ENCODE measurements around the gene HS1BP3. TPM values are rescaled to one million over a fixed set of nuclear protein-coding genes. Genes with fewer than 3 reads are reported as not detected.

The HS1BP3 gene
- total and polyA plus RNA-seq, 2 of the 13 experiments (the other 11 are each of a cell fraction or from before 2014, with no cell fraction given) = 15.2 to 22.0 TPM

DNA sequence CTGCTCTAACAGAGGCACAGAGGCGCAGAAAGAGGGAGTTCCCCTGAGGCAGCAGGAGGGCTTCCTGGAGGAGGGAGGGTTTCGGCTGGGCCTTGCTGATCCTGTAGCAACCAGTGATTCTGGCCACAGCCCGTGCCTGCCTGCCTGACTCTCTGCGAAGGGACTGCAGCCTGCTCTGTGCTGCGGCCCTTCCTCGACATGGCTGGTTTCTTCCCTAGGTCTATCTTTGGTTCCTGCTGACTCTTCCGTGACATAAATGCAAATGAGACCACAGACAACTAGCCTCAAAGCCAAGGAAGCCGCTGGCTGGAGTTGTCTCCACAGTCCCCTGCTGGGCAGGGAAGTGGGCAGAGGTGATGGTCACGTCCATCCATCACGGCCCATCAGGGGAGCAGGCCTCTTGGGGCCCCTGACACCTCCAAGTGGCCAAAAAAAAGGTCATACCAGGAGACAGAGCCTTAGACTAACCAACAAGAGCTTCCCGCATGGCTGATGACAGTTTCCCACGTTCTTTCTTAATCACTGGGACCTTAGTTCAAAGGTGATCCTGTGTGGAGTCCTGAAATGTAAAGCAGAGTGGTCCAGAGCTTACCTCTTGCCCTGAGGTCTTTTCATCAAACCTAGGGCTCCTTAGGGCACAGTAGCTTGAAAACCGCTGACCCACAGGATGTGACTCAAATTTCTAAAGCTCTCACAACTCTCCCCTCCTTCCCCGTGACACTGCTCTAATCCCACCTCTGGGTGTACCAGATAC is 55.3 kb downstream of the HS1BP3 start (continued):
- no peak for TF ChIP-seq REST (IDR thresholded peaks at IDR 0.05; ENCODE audit: borderline replicate concordance in 1 of 2, low read depth in 1 of 2, low read length in 2 of 2)
- TF ChIP-seq RXRA (CRISPR knock-in tag; IDR thresholded peaks at IDR 0.05) = peak; percentile 64; the same call in 1 of the 2 replicates
- TF ChIP-seq ZNF614 (CRISPR knock-in tag; IDR thresholded peaks at IDR 0.05; ENCODE audit: borderline replicate concordance) = no peak
- no peak for TF ChIP-seq ZNF232 (CRISPR knock-in tag; IDR thresholded peaks at IDR 0.05; ENCODE audit: borderline replicate concordance)
- TF ChIP-seq, protein P1, sequence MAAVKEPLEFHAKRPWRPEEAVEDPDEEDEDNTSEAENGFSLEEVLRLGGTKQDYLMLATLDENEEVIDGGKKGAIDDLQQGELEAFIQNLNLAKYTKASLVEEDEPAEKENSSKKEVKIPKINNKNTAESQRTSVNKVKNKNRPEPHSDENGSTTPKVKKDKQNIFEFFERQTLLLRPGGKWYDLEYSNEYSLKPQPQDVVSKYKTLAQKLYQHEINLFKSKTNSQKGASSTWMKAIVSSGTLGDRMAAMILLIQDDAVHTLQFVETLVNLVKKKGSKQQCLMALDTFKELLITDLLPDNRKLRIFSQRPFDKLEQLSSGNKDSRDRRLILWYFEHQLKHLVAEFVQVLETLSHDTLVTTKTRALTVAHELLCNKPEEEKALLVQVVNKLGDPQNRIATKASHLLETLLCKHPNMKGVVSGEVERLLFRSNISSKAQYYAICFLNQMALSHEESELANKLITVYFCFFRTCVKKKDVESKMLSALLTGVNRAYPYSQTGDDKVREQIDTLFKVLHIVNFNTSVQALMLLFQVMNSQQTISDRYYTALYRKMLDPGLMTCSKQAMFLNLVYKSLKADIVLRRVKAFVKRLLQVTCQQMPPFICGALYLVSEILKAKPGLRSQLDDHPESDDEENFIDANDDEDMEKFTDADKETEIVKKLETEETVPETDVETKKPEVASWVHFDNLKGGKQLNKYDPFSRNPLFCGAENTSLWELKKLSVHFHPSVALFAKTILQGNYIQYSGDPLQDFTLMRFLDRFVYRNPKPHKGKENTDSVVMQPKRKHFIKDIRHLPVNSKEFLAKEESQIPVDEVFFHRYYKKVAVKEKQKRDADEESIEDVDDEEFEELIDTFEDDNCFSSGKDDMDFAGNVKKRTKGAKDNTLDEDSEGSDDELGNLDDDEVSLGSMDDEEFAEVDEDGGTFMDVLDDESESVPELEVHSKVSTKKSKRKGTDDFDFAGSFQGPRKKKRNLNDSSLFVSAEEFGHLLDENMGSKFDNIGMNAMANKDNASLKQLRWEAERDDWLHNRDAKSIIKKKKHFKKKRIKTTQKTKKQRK (IDR thresholded peaks at IDR 0.05; ENCODE audit: low read length) = no peak
- TF ChIP-seq ZNF646 (CRISPR knock-in tag; IDR thresholded peaks at IDR 0.05) = no peak
- TF ChIP-seq, protein P2, sequence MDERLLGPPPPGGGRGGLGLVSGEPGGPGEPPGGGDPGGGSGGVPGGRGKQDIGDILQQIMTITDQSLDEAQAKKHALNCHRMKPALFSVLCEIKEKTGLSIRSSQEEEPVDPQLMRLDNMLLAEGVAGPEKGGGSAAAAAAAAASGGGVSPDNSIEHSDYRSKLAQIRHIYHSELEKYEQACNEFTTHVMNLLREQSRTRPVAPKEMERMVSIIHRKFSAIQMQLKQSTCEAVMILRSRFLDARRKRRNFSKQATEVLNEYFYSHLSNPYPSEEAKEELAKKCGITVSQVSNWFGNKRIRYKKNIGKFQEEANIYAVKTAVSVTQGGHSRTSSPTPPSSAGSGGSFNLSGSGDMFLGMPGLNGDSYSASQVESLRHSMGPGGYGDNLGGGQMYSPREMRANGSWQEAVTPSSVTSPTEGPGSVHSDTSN (CRISPR knock-in tag; IDR thresholded peaks at IDR 0.05) = no peak
- no peak for TF ChIP-seq PATZ1 (CRISPR knock-in tag; IDR thresholded peaks at IDR 0.05)
- TF ChIP-seq, protein P3, sequence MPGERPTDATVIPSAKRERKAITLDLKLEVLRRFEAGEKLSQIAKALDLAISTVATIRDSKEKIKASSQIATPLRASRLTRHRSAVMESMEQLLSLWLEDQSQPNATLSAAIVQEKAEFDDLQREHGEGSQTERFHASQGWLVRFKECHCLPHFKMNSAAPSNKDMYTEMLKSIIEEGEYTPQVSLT (CRISPR knock-in tag; IDR thresholded peaks at IDR 0.05; ENCODE audit: borderline replicate concordance, low read depth) = no peak

Measured in HepG2 (cell line).